ENCODE results near the gene REPIN1. TPM values are rescaled to one million over a fixed set of nuclear protein-coding genes. Genes with fewer than 3 reads are reported as not detected.
A peak's percentile ranks its signal among the peaks of the same experiment; 100 is the strongest.

Gene REPIN1
- polyA plus RNA-seq, 3 donors: 76.5 to 84.8 (median 79.6) TPM

GRCh38 chr7:150404805-150405583 is 36.4 kb downstream of the REPIN1 start:
- peak in 1 of 3 donors; percentile 78 for DNase-seq (ENCODE audit: low read depth in 3 of 3, low spot score in 2 of 3)

- no peak for DNase-seq (ENCODE audit: low read depth in 3 of 3, low spot score in 2 of 3)
Observed at GRCh38 chr7:150405584-150406311, 37.1 kb downstream of the REPIN1 start.

GRCh38 chr7:150406312-150406566 is 37.6 kb downstream of the REPIN1 start:
- no peak for DNase-seq (ENCODE audit: low read depth in 3 of 3, low spot score in 2 of 3)

- DNase-seq (ENCODE audit: low read depth in 3 of 3, low spot score in 2 of 3): no peak
Observed at GRCh38 chr7:150406567-150407421, 38.2 kb downstream of the REPIN1 start.

- DNase-seq (ENCODE audit: low read depth in 3 of 3, low spot score in 2 of 3): no peak
Observed at GRCh38 chr7:150407588-150408392, 39.2 kb downstream of the REPIN1 start.

- no peak for DNase-seq (ENCODE audit: low read depth in 3 of 3, low spot score in 2 of 3)
Observed at GRCh38 chr7:150408393-150409299, 40.0 kb downstream of the REPIN1 start.

- DNase-seq (ENCODE audit: low read depth in 3 of 3, low spot score in 2 of 3): no peak
Observed at GRCh38 chr7:150409300-150410030, 40.8 kb downstream of the REPIN1 start.

GRCh38 chr7:150410131-150410530 is 41.5 kb downstream of the REPIN1 start:
- DNase-seq (ENCODE audit: low read depth in 3 of 3, low spot score in 2 of 3): no peak

GRCh38 chr7:150410680-150411346 is 42.2 kb downstream of the REPIN1 start:
- DNase-seq (ENCODE audit: low read depth in 3 of 3, low spot score in 2 of 3): no peak

- no peak for DNase-seq (ENCODE audit: low read depth in 3 of 3, low spot score in 2 of 3)
Observed at GRCh38 chr7:150411606-150412005, 43.0 kb downstream of the REPIN1 start.

- no peak for DNase-seq (ENCODE audit: low read depth in 3 of 3, low spot score in 2 of 3)
Observed at GRCh38 chr7:150412016-150412415, 43.4 kb downstream of the REPIN1 start.

GRCh38 chr7:150412518-150413488 is 44.2 kb downstream of the REPIN1 start:
- DNase-seq (ENCODE audit: low read depth in 3 of 3, low spot score in 2 of 3): no peak

- no peak for DNase-seq (ENCODE audit: low read depth in 3 of 3, low spot score in 2 of 3)
Observed at GRCh38 chr7:150413640-150414081, 45.0 kb downstream of the REPIN1 start.

- DNase-seq (ENCODE audit: low read depth in 3 of 3, low spot score in 2 of 3): no peak
Observed at GRCh38 chr7:150415161-150416153, 46.8 kb downstream of the REPIN1 start.

GRCh38 chr7:150417239-150417638 is 48.6 kb downstream of the REPIN1 start:
- no peak for DNase-seq (ENCODE audit: low read depth in 3 of 3, low spot score in 2 of 3)

GRCh38 chr7:150417863-150418262 is 49.2 kb downstream of the REPIN1 start:
- no peak for DNase-seq (ENCODE audit: low read depth in 3 of 3, low spot score in 2 of 3)
